COR-L47 (cell line): ENCODE measurements around the gene SNRPD3.
"Not testable (repeated sequence)": the region's sequence is repeated elsewhere in the genome, so short reads cannot be mapped to it uniquely, and the experiment has no call there.

Experiments used
- DNase-seq: peaks from one replicate; lab custom pipeline; 2025; lab: John Stamatoyannopoulos, UW

The SNRPD3 gene

DNA sequence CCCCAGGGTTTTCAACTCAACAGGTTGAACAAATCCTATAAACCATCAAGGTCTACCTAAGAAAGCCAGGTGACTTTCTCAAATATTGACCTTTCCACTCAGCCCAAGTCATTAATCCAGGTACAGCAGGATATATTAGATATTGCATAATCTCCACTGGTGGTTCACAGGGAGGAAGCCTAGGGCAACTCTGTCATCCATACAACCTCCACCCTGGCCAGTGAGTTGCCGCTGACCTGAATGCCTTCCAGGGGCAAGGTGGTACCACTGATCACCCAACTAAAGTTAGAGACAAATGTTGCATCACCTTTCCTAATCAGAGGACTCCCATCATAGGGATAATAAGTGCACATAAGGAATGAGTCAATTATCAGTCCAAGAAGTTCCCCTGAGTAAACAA lies 23.7 kb upstream of the SNRPD3 start:
- no peak for DNase-seq

DNA sequence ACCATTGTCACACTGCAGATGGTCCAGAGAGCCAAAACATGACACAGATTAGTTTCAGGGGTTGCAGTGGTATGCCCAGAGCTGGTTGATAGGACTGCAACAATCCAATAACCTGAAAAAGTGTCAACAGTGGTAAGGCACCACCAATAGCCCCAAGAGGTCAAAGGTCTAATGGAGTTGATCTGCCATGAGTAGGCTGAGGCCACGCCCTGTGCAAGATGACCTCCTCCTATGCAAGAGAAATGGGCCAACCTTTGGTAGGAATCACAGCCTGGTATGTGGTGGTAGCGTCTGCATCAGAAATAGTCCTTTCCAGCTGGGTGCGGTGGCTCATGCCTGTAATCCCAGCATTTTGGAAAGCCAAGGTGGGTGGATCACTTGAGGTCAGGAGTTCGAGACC lies 20.5 kb upstream of the SNRPD3 start:
- no peak for DNase-seq

DNA sequence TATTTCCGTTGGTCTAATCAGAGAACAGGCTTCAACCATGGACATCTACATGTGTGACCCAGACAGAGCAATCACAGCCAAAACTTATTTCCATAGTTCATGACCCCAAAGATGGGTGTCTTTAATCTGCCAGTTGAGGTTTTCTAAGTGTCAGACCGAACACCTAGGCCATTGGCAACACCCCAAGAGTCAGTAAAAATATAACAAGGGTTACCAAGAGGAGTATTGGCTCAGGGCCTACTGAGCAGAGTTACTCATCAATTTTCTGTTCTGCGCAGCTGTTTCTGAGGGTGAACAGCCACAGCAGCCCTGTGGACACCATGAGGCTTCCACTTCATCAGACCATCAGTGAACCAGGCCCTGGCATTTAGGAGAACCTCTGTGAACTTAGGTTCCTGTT lies 19.7 kb upstream of the SNRPD3 start:
- DNase-seq = no peak

DNA sequence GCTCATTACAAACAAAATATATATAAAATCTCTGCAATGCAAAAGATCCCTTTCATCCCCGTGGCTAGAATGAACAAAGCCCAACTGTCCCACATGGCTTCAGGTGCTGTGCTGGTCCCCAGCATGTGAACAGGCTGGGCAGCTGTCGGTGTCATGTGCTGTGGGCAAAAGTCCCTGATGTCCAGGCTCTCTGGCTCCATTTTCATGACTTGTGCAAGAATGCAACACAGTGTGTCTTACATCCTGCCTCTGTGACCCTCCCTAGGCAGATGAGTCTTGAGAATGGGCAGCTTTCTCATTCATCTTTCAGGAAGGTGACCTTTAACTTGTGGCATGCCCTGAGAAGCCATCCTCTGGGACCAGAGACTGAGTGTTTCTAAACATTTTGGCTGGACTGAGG lies 15.3 kb upstream of the SNRPD3 start:
- no peak for DNase-seq

DNA sequence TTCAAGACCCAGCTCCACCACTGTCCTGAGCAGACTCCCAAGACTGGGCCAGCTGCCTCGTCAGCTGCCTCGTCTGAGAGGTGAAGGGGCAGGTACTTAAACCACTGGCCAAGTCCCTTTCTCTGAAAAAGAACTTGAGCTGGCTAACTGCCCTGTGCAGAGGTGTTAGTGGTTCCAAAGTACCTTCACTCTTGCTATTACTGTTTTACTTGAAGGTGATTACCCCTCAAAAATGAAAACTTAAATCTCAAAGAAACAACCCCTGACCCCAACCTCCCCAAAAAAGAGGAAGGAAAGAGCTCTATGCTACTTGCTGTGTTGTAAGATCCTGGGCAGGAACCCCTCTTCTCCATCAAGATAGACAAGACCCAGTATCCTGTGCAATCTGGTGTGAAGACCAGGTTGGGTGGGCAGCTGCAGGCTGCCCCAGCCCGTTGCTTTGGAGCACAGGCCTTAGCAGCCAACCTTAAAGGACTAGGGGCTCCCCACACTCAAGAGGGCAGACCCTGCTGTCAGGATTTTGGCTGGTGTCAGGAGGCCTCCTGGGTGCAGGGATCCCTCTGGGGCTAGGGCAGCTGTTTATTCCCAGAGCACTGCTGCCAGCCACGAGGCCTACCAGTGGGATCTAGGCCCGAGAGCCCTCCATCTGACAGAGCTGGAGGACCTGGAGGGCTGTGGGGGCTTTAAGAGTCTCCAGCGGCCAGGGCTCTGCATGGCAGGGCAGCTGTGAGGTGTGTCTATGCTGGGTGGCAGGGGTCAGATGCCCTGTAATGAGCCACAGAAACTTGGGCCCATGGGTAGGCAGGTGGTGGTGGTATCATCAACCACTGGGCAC lies 13.9 kb upstream of the SNRPD3 start:
- no peak for DNase-seq

DNA sequence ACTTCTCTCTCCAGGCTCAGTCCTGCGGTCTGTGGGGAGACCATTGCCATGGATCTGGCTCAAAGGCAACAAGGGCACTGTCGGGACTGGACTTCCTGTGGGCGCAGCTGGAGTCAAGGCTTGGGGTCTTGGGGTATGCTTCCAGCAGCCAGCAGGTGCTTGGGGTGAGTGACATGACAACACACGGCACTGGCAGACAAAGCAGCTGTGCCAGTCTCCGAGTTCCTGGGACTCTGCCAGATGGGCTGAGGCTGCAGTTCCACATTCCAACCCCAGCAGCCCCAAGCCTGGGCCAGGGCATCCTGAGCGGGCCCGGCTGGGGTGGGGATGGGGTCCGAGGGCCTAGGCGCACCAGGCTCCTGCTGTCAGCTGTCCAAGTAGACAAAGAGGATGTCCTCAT lies 13.2 kb upstream of the SNRPD3 start:
- DNase-seq = no peak

DNA sequence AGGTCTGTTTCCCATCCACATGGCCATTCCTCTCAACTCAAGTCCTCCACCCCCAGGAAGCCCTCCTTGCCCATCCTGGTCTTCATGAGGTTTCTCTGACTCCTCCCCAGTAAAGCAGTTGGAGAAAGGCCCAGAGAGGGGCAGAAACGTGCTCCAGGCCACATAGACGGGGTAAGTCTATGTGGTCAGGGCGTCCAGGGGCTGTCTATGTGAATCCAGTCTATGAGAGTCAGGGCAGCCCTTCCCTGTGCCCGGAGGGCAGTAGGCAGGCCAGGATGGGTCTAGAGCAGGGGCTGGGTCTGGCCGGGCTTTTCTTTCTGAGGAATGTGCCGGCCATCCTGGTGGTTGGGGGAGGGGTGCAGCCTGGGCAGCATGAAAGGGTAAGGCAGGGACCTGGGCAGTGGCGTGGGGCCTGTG lies 12.6 kb upstream of the SNRPD3 start:
- DNase-seq = no peak

DNA sequence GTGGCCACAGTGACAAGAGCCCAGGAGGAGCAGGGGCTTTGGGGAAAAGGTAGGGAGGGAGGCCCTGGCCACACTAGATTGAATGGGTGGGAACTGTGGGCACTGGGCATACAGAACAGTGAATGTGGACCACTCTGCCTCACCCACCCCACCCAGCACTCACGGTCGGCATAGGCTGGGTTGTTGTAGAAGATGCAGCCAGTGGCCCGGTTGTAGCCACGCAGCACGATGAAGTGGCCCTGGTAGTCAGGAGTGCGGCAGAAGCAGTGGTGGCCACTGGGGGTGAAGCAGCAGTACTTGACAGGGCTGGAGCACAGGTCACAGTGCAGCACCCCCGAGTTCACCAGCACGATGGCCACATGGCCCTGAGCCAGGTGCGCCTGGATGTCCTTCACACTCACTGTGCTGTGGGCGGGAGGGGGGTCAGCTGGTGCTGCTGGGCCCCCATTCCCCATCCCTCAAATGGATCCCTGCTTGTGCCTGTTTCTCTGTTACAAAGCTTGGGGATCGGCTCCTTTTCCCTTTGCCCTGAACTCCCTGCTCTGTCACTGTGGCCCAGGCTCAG lies 12.0 kb upstream of the SNRPD3 start:
- no peak for DNase-seq

DNA sequence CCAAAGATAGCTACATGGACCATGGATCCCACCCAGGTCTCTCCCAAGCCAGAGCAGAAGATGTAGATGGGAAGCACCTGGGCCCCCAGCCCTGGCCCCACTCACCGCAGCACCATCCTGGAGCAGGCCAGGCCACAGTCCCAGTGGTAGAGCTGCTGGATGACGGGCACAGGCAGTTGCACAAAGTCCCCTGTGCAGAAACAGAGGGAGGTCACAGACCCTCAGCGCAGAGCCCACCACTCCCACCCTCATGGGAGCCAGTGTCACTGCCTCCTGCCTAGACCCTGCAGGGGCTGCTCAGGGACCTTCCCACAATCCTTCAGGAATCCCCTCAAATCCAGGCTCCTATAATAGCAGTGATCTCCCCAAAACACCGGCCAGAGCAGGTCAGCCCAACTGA lies 7.0 kb upstream of the SNRPD3 start:
- DNase-seq = no peak

DNA sequence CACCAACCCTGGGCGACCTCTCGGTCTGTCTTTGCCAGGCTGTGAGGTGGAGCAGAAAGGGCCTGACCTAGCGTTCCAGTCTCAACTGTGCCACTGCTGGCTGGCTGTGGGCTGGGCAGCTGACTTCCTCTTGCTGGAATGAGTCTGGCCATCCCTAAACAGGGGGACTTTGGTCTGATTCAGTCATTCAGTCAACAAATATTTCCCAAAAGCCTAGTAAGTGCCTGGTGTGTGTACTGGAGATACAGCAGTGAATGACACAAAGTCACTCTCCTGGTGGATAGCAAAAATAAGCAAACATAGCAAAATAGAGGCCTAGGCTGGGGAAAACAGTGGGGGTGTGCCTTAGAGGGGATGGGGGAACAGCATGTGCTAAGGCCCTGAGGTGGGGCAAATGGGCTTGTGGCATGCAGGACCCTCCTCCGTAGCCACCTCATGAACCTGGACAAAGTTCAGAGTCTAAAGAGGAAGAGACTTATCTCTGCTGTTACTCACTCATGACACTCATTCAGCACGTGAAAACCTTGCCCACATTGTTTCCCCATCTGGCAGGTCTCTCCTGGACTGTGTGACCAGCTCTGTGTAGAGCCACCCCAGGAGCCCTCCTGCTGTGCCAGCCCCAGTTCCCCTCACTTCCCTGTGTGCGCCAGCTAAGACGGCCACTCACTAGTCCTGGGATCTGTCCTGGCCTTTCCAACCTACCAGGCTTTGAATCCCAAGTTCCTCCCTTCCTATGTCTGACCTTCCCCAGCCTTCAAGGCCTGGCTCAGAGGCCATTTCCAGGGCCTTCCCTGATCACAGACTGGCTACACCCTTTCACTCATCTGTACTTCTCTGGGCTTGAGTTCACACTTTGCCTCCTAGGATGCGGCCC lies 5.5 kb upstream of the SNRPD3 start:
- no peak for DNase-seq

DNA sequence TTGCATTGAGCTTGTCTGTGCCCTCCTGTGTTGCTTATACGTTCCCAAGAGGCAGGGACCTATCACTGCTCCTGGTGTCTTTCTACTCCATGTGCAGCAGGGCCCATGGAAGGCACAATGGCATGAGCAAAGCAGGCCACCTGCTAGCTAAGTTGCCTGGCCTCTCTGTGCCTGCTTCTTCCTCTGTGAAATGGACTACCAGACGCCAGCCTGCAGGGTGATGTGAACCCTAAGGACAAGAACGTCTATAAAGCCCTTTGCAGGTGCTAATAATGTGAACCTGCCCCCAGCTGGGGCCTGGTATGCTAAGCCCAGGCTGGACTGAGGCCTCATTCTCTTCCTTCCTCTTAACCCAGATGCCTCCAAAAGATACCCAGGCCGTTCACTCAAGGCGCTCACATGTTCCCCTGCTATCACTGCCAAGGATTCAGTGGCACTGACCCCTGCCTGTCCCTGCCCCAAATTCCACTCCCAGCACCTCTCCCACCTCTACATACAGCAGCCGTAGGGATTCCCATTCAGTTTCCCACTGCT lies 4.8 kb upstream of the SNRPD3 start:
- no peak for DNase-seq

DNA sequence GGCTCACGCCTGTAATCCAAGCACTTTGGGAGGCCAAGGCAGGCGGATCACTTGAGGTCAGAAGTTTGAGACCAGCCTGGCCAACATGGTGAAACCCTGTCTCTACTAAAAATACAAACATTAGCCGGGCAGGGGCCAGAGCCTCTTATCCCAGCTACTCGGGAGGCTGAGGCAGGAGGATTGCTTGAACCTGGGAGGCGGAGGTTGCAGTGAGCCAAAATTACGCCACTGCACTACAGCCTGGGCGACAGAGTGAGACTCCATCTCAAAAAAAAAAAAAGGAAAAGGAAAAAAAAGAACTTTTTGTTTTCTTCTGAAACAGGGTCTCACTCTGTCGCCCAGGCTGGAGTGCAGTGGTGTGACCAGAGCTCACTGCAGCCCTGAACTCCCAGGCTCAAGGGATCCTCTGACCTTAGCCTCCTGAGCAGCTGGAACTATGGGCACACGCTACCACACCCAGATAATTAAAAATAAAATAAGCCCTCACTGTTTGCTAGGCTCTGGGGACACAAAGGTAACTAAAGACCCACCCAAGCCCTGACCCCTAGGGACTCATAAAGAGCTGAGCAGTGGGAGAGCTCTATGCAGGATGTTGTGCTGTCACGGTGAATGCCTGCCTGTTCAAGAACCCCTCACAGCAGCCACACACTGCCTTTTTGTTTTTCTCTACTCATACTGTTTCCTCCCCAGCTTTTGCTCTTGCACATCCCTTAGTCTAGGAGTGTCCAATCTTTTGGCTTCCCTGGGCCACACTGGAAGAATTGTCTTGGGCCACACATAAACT lies 3.1 kb upstream of the SNRPD3 start:
- DNase-seq = not testable (repeated sequence)

DNA sequence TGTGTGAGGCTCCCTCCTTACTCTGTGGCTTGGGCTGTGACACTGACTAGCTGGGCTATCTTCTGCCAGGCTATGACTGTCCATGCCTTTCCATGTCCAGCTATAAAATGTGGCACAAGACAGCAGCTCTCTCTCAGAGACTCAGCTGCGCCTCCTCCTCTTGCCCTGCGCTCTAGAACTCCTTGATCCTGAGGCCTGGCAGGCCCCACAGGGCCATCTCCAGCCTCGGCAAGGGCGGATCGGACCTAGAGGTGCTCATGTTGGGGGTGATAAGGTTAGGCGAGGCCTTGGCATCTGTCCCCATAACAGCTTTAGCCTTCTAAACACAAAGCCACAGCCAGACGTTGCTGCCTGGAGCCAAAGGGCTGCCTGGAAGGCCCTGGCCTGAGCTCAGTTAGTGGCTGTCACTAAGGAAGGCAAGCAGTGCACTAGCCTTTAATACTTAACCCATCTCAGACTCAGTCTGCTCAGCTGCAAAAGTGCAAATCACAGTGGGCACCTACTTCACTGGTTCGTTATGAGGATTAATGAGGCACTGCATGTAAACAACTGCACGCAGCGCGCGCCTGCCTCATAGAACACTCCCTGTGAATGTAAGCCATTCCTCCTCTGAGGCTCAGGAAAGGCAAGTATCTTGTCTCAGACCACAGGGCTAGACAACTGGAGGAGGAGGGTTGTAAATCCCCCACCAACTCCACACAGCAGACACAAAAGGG lies 2.0 kb upstream of the SNRPD3 start:
- DNase-seq = peak; percentile 1

DNA sequence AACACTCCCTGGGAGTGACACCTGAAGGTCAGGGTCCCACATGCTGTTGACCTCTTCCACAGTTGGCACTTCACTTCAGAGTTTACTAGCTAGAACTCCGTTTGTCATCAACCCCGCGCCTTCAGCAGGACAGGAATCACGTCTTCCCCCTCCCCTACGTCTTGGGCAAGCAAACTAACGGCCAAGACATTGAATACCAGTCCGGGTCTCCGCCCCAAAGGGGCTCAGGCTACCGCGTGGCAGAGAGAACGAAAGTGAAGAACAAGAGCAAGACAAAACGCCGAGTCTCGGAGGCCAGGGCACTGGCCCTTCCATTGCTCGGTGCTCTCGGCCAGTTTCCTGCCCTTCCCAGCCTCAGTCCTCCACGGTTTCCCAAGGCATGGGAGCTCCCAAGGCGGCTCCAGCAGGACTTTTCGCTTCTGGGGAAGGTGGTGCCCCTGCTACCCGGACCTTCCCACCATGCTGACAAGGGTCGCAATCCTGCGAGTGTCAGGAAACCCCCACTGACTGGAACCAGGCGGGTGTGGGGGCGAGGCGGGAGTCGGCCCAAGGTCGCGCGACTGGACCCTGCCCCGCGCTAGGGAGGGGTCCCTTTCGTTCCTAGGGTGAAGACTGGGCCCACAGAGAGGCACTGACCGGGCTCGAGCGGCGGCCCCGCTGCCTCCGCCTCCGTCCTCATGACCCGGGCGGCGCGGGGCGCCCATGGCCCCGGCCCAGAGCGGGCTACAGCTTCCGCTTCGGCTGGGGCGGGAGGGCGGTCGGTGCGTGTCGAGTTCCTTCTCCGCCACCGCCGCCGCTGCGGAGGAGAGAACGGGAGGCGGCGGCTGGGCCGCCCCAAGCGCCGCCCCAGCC lies 1.3 kb upstream of the SNRPD3 start, which contains the start of gene GUCD1:
Gene GUCD1, minus strand, starts transcription at position 826 of the 852 bp plus-strand sequence. Its CDS starts 147 bp downstream, at position 679.
- DNase-seq = no peak

DNA sequence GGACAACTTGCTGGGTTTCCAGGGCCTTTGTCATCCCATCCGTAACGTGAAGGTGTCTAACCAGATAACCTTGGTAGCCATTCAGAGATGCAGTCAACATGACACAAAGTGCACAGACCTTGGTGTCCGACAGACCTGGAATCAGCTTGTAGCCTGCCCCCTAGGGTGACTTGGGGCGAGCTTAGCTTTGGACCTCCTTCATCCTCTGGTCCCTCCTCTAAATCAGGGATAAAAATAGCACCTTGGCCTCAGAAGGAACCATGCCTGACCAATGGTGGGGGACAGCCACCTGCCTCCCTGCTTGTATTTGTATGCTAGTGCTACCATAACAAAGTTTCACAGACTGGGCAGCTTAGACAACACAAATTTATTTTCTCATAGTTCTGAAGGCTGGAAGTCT lies 3.7 kb downstream of the SNRPD3 start:
- no peak for DNase-seq

DNA sequence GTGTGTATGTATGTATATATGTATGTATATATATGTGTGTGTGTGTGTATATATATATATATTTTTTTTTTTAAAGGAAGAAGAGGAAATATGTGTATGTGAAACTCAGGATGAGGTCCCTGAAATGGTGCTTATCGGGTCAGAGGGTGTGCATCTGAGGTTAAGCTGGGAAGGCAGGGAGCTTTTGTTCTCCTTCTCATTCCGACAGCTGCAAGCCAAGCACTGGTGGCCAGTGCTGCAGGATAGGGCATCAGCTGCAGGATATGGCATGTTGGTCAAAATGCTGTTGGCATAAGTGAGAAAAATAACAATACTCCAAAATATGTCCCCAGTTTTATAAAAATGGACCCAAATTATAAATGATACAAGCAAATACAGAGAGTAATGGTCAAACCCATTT lies 7.4 kb downstream of the SNRPD3 start:
- DNase-seq = no peak

DNA sequence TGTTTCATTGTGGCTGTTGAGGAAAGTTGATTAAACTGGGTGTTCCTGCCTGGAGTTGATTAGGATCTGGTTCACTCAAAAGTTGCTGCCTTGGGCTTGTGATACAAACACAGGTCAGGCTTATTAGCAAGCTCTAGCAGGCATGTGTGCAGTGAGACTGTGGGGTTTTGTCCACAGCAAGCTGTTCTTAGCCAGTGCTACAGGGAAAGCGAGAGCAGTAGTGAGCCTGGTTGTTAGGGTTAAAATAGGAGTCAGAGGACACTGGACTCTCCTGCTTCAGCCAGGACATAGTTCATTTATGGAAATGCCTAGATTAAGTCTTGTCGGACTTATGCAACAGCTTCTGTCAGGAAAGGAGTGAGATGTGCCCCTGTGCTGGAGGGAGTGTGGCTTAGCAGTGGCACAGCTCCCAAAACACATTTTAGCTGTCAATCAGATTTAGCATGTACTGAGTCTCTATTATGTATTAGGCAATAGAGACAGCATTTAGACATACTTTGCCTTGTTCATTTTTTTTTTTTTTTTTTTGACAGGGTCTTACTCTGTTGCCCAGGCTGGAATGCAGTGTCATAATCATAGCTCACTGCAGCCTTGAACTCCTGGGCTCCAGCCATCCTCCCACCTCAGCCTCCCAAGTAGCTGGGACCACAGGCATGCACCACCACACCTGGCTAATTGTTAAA lies 8.7 kb downstream of the SNRPD3 start:
- no peak for DNase-seq

DNA sequence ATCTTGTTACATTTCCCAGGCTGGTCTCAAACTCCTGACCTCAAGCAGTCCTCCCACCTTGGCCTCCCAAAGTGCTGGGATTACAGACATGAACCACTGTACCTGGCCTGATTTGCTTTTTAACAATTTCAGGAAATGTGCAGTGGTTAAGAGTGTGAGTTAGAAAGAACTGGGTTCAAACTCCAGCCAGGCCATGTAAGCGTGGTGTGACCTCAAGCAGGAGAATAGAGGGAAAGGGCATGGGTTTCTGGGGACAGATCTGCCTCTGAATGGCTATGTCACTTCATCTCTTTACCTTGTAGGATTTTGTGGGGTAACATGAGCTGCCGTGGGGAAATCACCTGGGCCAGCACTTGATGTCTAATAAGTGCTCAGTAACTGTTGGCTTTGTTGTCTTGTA lies 9.3 kb downstream of the SNRPD3 start:
- DNase-seq = no peak

DNA sequence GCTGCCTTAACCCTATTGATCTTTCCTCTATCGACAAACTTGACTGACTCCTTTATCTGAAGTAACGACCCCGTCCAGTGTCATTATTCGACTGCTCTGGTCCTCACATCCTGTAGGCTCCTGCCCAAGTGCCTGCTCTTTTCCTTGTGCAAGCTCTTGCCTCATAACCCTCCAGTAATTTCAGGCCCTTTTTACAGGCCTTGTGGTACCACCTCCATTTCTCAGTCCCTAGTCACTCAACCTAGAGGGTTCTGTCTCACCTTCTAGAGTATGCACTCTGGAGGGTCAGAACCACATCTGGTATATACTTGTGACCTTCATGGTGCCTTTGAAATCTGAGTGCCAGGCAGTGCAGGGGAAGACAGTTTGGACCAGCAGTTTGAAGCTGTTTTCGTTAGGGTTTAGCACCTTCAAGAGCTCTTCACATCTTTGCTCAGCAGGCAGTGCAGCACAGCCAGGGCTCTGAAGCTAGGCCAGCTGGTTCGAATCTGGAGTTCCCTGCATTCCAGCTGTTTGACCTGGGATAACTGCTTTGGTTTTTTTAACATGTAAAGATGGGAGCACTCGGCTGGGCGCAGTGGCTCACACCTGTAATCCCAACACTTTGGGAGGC lies 11.2 kb downstream of the SNRPD3 start:
- no peak for DNase-seq
